Measurements from ENCODE around the gene RNASET2. TPM values are rescaled to one million over a fixed set of nuclear protein-coding genes. Genes with fewer than 3 reads are reported as not detected.

The RNASET2 gene
- total RNA-seq, 1 experiment from 2014 or later = 10.3 TPM

- intact Hi-C loops (cut with micrococcal nuclease) = no loop called here
- ChIA-PET CTCF (interaction anchor here (0.5 to 1.1 kb wide), 5 partner anchors 10 to 88 kb away, joined by 3 to 5 read pairs (median 4); no protein-coding TSS in a partner anchor), POLR2A (interaction anchor here (0.5 to 2.5 kb wide), 8 partner anchors 9 to 372 kb away, joined by 3 to 10 read pairs (median 4); partner anchors contain the start of genes RNASET2 and RPS6KA2)
- H3K4me3 Mint-ChIP-seq (ENCODE audit: unreplicated experiment) = peak overlapping the region; percentile 77
- H3K9me3 Mint-ChIP-seq (ENCODE audit: unreplicated experiment) = no peaks in the 10 kb centered on the region
- H3K36me3 Mint-ChIP-seq (ENCODE audit: insufficient read depth, unreplicated experiment) = no peaks in the 10 kb centered on the region
- BruUV-seq (replicated peaks) = no TSS peak
- TF ChIP-seq CTCF (IDR thresholded peaks at IDR 0.05; ENCODE audit: unreplicated experiment) = no peak
- H3K4me1 Mint-ChIP-seq (ENCODE audit: insufficient read depth, unreplicated experiment) = peaks cover 30% of the 10 kb centered on the region
- DNase-seq (ENCODE audit: unreplicated experiment) = no peak
- H3K27me3 Mint-ChIP-seq (ENCODE audit: insufficient read depth, unreplicated experiment) = no peaks in the 10 kb centered on the region
- H3K27ac Mint-ChIP-seq (ENCODE audit: low read depth, unreplicated experiment) = peak overlapping the region; percentile 77
Measured at GRCh38 chr6:166999884-167000253, 43.5 kb upstream of the RNASET2 start.

GRCh38 chr6:166999145-166999883 is 43.0 kb upstream of the RNASET2 start, which contains the start of gene CEP43:
Gene CEP43, plus strand, starts transcription at chr6:166999397. Its CDS starts 16 bp downstream, at chr6:166999413.
- peak within 1 kb of the TSS; percentile 77 for H3K4me3 Mint-ChIP-seq (ENCODE audit: unreplicated experiment)
- CTCF ChIA-PET = interaction anchor here (0.5 to 1.1 kb wide), 4 partner anchors 9 to 46 kb away, joined by 3 to 4 read pairs (median 4); no protein-coding TSS in a partner anchor
- no TSS peak for BruUV-seq (replicated peaks)

GRCh38 chr6:166998256-166999144 is 42.1 kb upstream of the RNASET2 start:
- DNase-seq (ENCODE audit: unreplicated experiment) = no peak
- Mint-ChIP-seq H3K27me3 (ENCODE audit: insufficient read depth, unreplicated experiment) (no peaks in the 10 kb centered on the region), H3K36me3 (ENCODE audit: insufficient read depth, unreplicated experiment) (no peaks in the 10 kb centered on the region), H3K4me3 (ENCODE audit: unreplicated experiment) (peak overlapping the region; percentile 77), H3K27ac (ENCODE audit: low read depth, unreplicated experiment) (peak overlapping the region; percentile 77), H3K4me1 (ENCODE audit: insufficient read depth, unreplicated experiment) (peaks cover 30% of the 10 kb centered on the region), H3K9me3 (ENCODE audit: unreplicated experiment) (no peaks in the 10 kb centered on the region)
- CTCF ChIA-PET = interaction anchor here (0.5 to 1.1 kb wide), 2 partner anchors 14 to 448 kb away, joined by 3 read pairs; no protein-coding TSS in a partner anchor
- POLR2A ChIA-PET = interaction anchor here (0.7 to 2.5 kb wide), 8 partner anchors 42 to 471 kb away, joined by 3 to 10 read pairs (median 6); partner anchors contain the start of genes RNASET2 and RPS6KA2
- intact Hi-C loops (cut with micrococcal nuclease) = no loop called here
- TF ChIP-seq CTCF (IDR thresholded peaks at IDR 0.05; ENCODE audit: unreplicated experiment) = no peak
- BruUV-seq (replicated peaks) = no TSS peak

More at GRCh38 chr6:166999145-166999883, 43.0 kb upstream of the RNASET2 start, which contains the start of gene CEP43:
- Mint-ChIP-seq H3K4me1 (ENCODE audit: insufficient read depth, unreplicated experiment) (peaks cover 30% of the 10 kb centered on the region), H3K36me3 (ENCODE audit: insufficient read depth, unreplicated experiment) (no peaks in the 10 kb centered on the region), H3K9me3 (ENCODE audit: unreplicated experiment) (no peaks in the 10 kb centered on the region), H3K27ac (ENCODE audit: low read depth, unreplicated experiment) (peak within 1 kb of the TSS; percentile 77), H3K27me3 (ENCODE audit: insufficient read depth, unreplicated experiment) (no peaks in the 10 kb centered on the region)
- POLR2A ChIA-PET = interaction anchor here (0.7 to 2.5 kb wide), 9 partner anchors 10 to 472 kb away, joined by 3 to 10 read pairs (median 3); partner anchors contain the start of genes RNASET2 and RPS6KA2
- peak; percentile 93 for DNase-seq (ENCODE audit: unreplicated experiment)
- intact Hi-C loops (cut with micrococcal nuclease) = no loop called here
- TF ChIP-seq CTCF (IDR thresholded peaks at IDR 0.05; ENCODE audit: unreplicated experiment) = no peak

All from MCF 10A (cell line).